Lower leg skin (tissue), 3 donors: ENCODE data around the gene FAM221B.

Source experiments
- CTCF ChIP-seq, 3 donors: fragments of 450-650 bp; IDR thresholded peaks; one replicate each; pipeline ENCODE4 v1.5.1; 2016; ENCODE audit warnings: antibody characterized with exemption in 3 of 3, mild to moderate bottlenecking in 3 of 3, moderate library complexity in 2 of 3
- POLR2A ChIP-seq, 2 donors: fragments of 450-650 bp; IDR thresholded peaks; one replicate each; pipeline ENCODE4 v1.6.1; 2016 to 2017; ENCODE audit warnings: antibody characterized with exemption in 2 of 2, mild to moderate bottlenecking in 1 of 2, moderate library complexity in 1 of 2

- TF ChIP-seq CTCF (IDR thresholded peaks at IDR 0.05) (no peak), POLR2A (IDR thresholded peaks at IDR 0.05) (no peak)
Measured at GRCh38 chr9:35831040-35831439, 2.5 kb upstream of the FAM221B start.
